ENCODE data around the gene MSI1.

DNA sequence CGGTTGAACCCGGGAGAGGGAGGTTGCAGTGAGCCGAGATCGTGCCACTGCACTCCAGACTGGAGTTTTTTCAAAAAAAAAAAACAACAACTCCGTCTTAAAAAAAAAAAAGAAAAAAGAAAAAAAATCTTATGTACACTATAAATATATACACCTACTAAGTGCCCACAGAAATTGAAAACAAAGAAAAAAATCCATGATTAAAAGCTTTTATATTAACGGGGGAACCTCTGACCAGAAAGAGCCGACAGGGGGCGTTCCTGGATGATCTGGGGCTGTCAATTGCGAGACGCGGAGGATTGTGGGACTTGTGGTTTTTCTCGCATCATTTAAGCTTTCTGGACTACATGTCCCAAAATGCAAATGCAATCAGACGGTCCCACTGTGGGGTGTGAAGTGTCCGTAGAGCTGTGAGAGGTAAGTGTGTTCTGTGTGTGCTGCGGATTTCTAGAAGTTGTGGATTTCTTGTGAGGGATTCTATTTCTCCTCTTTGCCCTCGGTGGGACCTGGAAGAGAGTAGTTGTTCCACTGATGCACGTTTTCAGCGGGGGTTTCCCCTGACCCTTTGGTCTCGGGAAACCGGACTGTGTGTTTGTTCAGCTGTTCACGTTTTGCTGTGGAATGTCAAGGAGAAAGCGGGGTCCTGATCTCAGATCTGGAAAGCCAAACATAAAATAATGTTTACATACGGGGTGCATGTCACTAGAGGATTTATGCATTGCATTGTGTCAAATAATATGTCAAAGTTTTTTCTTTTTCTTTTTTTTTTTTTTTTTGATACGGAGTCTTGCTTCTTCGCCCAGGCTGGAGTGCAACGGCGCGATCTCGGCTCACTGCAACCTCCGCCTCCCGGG is 66.8 kb downstream of the MSI1 start, which contains the start of gene SIRT4:
- TF ChIP-seq, protein P1, sequence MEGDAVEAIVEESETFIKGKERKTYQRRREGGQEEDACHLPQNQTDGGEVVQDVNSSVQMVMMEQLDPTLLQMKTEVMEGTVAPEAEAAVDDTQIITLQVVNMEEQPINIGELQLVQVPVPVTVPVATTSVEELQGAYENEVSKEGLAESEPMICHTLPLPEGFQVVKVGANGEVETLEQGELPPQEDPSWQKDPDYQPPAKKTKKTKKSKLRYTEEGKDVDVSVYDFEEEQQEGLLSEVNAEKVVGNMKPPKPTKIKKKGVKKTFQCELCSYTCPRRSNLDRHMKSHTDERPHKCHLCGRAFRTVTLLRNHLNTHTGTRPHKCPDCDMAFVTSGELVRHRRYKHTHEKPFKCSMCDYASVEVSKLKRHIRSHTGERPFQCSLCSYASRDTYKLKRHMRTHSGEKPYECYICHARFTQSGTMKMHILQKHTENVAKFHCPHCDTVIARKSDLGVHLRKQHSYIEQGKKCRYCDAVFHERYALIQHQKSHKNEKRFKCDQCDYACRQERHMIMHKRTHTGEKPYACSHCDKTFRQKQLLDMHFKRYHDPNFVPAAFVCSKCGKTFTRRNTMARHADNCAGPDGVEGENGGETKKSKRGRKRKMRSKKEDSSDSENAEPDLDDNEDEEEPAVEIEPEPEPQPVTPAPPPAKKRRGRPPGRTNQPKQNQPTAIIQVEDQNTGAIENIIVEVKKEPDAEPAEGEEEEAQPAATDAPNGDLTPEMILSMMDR (IDR thresholded peaks at IDR 0.05): peak; percentile 71 to 89 (median 82)
- TF ChIP-seq POLR2A (IDR thresholded peaks at IDR 0.05): peak in 2 of 3 donors; percentile 33 to 35

Measured in body of pancreas (tissue), 4 donors.